ENCODE results near the gene CHMP1A.

Gene CHMP1A

GRCh38 chr16:89602952-89603590 is 54.4 kb downstream of the CHMP1A start:
- DNase-seq: no peak

GRCh38 chr16:89602273-89602951 is 55.1 kb downstream of the CHMP1A start:
- peak in 2 of 3 experiments; percentile 43 to 66 for DNase-seq

DNA sequence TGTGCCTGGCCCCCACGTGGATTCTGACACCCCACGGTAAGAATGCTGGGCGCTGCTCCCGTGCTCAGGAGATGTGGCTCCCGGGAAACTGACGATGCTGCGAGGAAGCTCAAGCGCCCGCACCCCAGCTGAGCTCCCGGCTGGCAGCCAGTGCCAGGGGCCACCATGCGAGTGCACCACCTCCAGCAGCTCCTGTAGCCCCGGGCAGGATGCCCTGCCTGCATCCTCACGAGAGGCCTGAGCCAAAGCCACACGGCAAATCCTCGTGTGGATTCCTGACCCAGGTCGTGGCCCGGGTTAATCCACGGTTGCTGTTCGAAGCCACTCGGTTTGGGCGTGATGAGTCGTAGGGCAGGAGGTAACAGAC is 55.6 kb downstream of the CHMP1A start:
- no peak for DNase-seq

DNA sequence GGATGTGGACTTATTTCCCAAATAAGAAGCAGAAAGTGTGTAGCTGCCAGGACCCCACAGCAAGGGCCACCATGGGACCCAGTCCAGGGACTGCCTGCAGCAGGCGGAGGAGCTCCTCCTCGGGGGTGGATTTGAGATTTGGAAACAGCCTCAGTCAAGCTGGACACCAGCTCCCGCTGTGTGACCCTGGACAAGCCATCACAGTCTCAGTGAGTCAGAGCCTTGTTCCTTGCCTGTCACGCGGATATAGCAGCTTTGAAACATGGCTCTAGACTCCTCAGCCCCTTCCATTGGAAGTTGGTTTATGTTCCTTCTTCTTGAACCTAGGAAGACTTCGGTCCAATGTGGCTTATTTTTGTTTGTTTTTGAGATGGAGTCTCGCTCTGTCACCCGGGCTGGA is 56.6 kb downstream of the CHMP1A start:
- DNase-seq: no peak

GRCh38 chr16:89600427-89600826 is 57.1 kb downstream of the CHMP1A start:
- DNase-seq: no peak

GRCh38 chr16:89599902-89600301 is 57.6 kb downstream of the CHMP1A start:
- no peak for DNase-seq

- DNase-seq: peak in 1 of 3 experiments; percentile 19
Measured at GRCh38 chr16:89599451-89599858, 58.1 kb downstream of the CHMP1A start.

GRCh38 chr16:89598199-89598598 is 59.3 kb downstream of the CHMP1A start:
- peak in 1 of 3 experiments; percentile 34 for DNase-seq

- no peak for DNase-seq
Measured at GRCh38 chr16:89596957-89597649, 60.4 kb downstream of the CHMP1A start.

GRCh38 chr16:89596061-89596689 is 61.3 kb downstream of the CHMP1A start:
- DNase-seq: no peak

DNA sequence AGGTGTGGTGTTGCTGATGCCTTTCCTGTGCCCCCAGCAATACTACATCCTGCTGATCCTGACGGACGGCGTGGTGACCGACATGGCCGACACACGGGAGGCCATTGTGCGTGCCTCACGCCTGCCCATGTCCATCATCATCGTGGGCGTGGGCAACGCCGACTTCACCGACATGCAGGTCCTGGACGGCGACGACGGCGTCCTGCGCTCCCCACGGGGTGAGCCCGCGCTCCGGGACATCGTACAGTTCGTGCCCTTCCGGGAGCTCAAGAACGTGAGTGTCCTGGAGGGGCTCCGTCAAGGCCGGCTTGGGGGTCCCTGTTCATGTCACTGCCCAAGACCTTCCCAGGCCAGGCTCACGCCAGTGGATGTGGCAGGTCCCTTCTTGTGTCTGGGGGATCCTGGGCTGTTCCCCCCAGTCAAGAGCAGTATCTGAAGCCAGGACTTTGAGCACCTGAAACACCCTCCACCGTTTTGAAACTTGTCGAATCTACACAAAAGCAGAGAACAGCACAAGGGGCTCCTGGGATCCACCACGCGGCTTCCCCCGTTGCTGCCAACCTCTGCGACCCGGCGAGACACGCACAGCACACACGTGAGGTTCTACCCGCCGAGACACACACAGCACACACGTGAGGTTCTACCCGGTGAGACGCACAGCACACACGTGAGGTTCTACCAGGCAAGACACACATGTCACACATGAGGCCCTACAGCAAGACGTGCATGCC is 62.0 kb downstream of the CHMP1A start:
- no peak for DNase-seq
